GM23338 (cell line): Measurements from ENCODE around the gene ACSF2. TPM values are rescaled to one million over a fixed set of nuclear protein-coding genes. Genes with fewer than 3 reads are reported as not detected.

ENCODE experiments used
- CTCF ChIP-seq, 2 experiments: fragments of 200-600 bp in 1 of 2; sonication (generic) in 1 of 2; conservative IDR thresholded peaks; 2 replicates each; pipeline versions ENCODE4 v1.5.1 to v1.6.1; 2016 to 2017; ENCODE audit warnings: antibody characterized with exemption in 2 of 2, low read depth in 2 of 2, mild to moderate bottlenecking in 2 of 2, moderate library complexity in 1 of 2
- EZH2 ChIP-seq: fragments of 200-600 bp; sonication (generic); IDR thresholded peaks from one replicate; pipeline ENCODE4 v1.8.0; 2017; ENCODE audit warnings: antibody characterized with exemption, mild to moderate bottlenecking, low read depth; ENCODE audit not compliant: unreplicated experiment
- JUNB ChIP-seq: IDR thresholded peaks from one replicate; pipeline ENCODE4 v1.6.1; 2016; ENCODE audit warnings: antibody characterized with exemption; ENCODE audit not compliant: unreplicated experiment
- NANOG ChIP-seq: IDR thresholded peaks from 2 replicates; pipeline ENCODE4 v1.6.1; 2016; ENCODE audit warnings: antibody characterized with exemption, borderline replicate concordance
- POLR2AphosphoS5 ChIP-seq: IDR thresholded peaks from 2 replicates; pipeline ENCODE4 v1.6.1; 2016; ENCODE audit warnings: antibody characterized with exemption, low read depth
- REST ChIP-seq: IDR thresholded peaks from one replicate; pipeline ENCODE4 v1.6.1; 2018; ENCODE audit warnings: antibody characterized with exemption; ENCODE audit not compliant: unreplicated experiment
- ZNF331 ChIP-seq: fragments of 250-450 bp; sonication (Bioruptor Pico); IDR thresholded peaks from 2 replicates; pipeline ENCODE4 v1.5.0; 2020; ENCODE audit warnings: low read depth, mild to moderate bottlenecking, moderate library complexity
- ZNF462 ChIP-seq: fragments of 250-450 bp; sonication (Bioruptor Pico); IDR thresholded peaks from 2 replicates; pipeline ENCODE4 v1.5.0; 2020; ENCODE audit warnings: mild to moderate bottlenecking, moderate library complexity
- polyA plus RNA-seq: library from polyadenylated mRNA; unstranded; fragments of >200 nt; fragmentation: Nextera tagmentation; extraction: Ambion mirVana; gene quantifications from 2 replicates; pipeline ENCODE4 v1.2.1, GENCODE V29; 2016
- total RNA-seq: library from RNA; depleted of rRNA; stranded (reverse); fragments of >200 nt; shearing (Covaris generic); gene quantifications from 2 replicates; pipeline ENCODE4 v1.2.3, GENCODE V29; 2014

Gene ACSF2
- total and polyA plus RNA-seq, 2 experiments from 2014 or later = 6.9 to 12.4 TPM

GRCh38 chr17:50432125-50432762 is 6.2 kb downstream of the ACSF2 start (continued):
- TF ChIP-seq ZNF462 = no peak
- no peak for TF ChIP-seq POLR2AphosphoS5
- TF ChIP-seq JUNB = no peak
- TF ChIP-seq NANOG = no peak
- TF ChIP-seq REST = no peak
- no peak for TF ChIP-seq CTCF (conservative IDR thresholded peaks at IDR 0.05; ENCODE audit: low read depth in 2 of 2)
- TF ChIP-seq EZH2 = no peak
- TF ChIP-seq ZNF331 (CRISPR knock-in tag) = no peak
